CD8-positive, alpha-beta memory T cell (primary cell): ENCODE measurements around the gene ARMH1. TPM values are rescaled to one million over a fixed set of nuclear protein-coding genes. Genes with fewer than 3 reads are reported as not detected.
A peak's percentile ranks its signal among the peaks of the same experiment; 100 is the strongest.
"Not testable (repeated sequence)": the region's sequence is repeated elsewhere in the genome, so short reads cannot be mapped to it uniquely, and the experiment has no call there.

Experiments
- CTCF ChIA-PET: fragments of 350-600 bp; sonication (Branson Sonifier 250); formaldehyde crosslinking; loops from one replicate; lab custom pipeline; 2021; ENCODE audit warnings: antibody characterized with exemption; lab: Charles Lee
- POLR2A ChIA-PET: fragments of 350-600 bp; sonication (Branson Sonifier 250); formaldehyde crosslinking; loops from one replicate; lab custom pipeline; 2021; ENCODE audit warnings: antibody characterized with exemption; lab: Charles Lee
- DNase-seq, 5 donors: peaks; one replicate each; pipeline versions ENCODE4 v3.0.0 to v3.0.0-alpha.2; 2020 to 2022; ENCODE audit warnings: mixed read lengths in 1 of 5
- H3K27ac ChIP-seq: one replicate; pipeline ENCODE4 v1.7.0; 2013; ENCODE audit warnings: low read depth, mild to moderate bottlenecking, low read length, moderate library complexity
- H3K27me3 ChIP-seq: 2 replicates; pipeline ENCODE4 v1.7.0; 2013; ENCODE audit warnings: low read length, mild to moderate bottlenecking; ENCODE audit not compliant: insufficient read depth, poor library complexity, severe bottlenecking
- H3K36me3 ChIP-seq: 2 replicates; pipeline ENCODE4 v1.7.0; 2013; ENCODE audit warnings: mild to moderate bottlenecking, low read length, moderate library complexity; ENCODE audit not compliant: insufficient read depth
- H3K4me1 ChIP-seq: 2 replicates; pipeline ENCODE4 v1.7.0; 2013; ENCODE audit warnings: mild to moderate bottlenecking, low read length, moderate library complexity; ENCODE audit not compliant: insufficient read depth
- H3K4me3 ChIP-seq: 2 replicates; pipeline ENCODE4 v1.7.0; 2013; ENCODE audit warnings: mild to moderate bottlenecking, low read length
- H3K9me3 ChIP-seq: 2 replicates; pipeline ENCODE4 v1.7.0; 2013; ENCODE audit warnings: mild to moderate bottlenecking, low read length
- H3K27ac Mint-ChIP-seq, 8 donors: one replicate each; pipeline ENCODE4 v1.8.0; 2020 to 2021; ENCODE audit warnings: mixed read lengths in 8 of 8, mild to moderate bottlenecking in 6 of 8, inconsistent platforms in 3 of 8, moderate library complexity in 3 of 8
- H3K27me3 Mint-ChIP-seq, 2 donors: one replicate each; pipeline ENCODE4 v1.8.0; 2020 to 2021; ENCODE audit warnings: mixed read lengths in 2 of 2, mild to moderate bottlenecking in 1 of 2, moderate library complexity in 1 of 2
- H3K36me3 Mint-ChIP-seq, 3 donors: one replicate each; pipeline ENCODE4 v1.8.0; 2020 to 2021; ENCODE audit warnings: mixed read lengths in 3 of 3, inconsistent platforms in 1 of 3, mild to moderate bottlenecking in 1 of 3
- H3K4me1 Mint-ChIP-seq, 3 donors: one replicate each; pipeline ENCODE4 v1.8.0; 2020 to 2021; ENCODE audit warnings: mixed read lengths in 3 of 3, inconsistent platforms in 1 of 3, mild to moderate bottlenecking in 1 of 3
- H3K4me3 Mint-ChIP-seq, 7 donors: one replicate each; pipeline ENCODE4 v1.8.0; 2020 to 2021; ENCODE audit warnings: mixed read lengths in 7 of 7, mild to moderate bottlenecking in 6 of 7, moderate library complexity in 4 of 7, inconsistent platforms in 2 of 7
- H3K9me3 Mint-ChIP-seq, 5 donors: one replicate each; pipeline ENCODE4 v1.8.0; 2020 to 2022; ENCODE audit warnings: mixed read lengths in 5 of 5, mild to moderate bottlenecking in 3 of 5, moderate library complexity in 2 of 5, inconsistent platforms in 1 of 5
- polyA plus RNA-seq: library from polyadenylated mRNA; unstranded; fragments of 300-500 nt; fragmentation: Illumina TruSeq; gene quantifications from one replicate; pipeline ENCODE4 v1.2.3, GENCODE V29; 2021
- total RNA-seq, 2 experiments: library from RNA; stranded (reverse); gene quantifications; one replicate each; pipeline ENCODE4 v1.2.3, GENCODE V29; 2021

Gene ARMH1
- total and polyA plus RNA-seq, 3 experiments from 2014 or later, result 21.1 to 38.0 (median 33.3) TPM

DNA sequence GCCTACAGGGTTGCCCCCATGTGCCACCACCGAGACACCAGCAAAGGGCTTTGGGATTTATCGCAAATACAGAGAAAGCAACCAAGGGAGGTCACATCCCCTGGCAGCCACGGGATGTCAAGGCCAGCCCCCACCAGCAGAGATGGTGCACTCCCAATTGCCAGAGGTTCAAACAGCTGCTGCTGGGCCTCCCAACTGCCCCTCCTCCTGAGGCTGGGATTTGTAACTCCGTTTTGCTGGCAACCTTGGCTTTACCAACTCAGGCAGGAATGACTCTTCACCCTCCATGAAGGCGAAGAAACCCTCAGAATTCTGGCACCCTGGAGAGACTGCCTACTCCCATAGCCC is 11.9 kb upstream of the ARMH1 start:
- H3K4me1 ChIP-seq, result peaks cover 8% of the 10 kb centered on the region
- H3K27ac ChIP-seq, result no peak overlapping the region
- Mint-ChIP-seq H3K27ac (no peak overlapping the region), H3K27me3 (no peaks in the 10 kb centered on the region), H3K4me1 (peaks cover 10 to 14% (median 10%) of the 10 kb centered on the region in 3 donors), H3K4me3 (no peak overlapping the region), H3K36me3 (peaks cover 0 to 1% (median 0%) of the 10 kb centered on the region in 3 donors), H3K9me3 (no peaks in the 10 kb centered on the region)
- H3K36me3 ChIP-seq, result no peaks in the 10 kb centered on the region
- H3K27me3 ChIP-seq, result no peaks in the 10 kb centered on the region
- DNase-seq, result no peak
- no peaks in the 10 kb centered on the region for H3K9me3 ChIP-seq
- CTCF ChIA-PET, result interaction anchor here (3.2 kb wide), 1 partner anchor 10 kb away, joined by 17 read pairs; no protein-coding TSS in a partner anchor
- no peak overlapping the region for H3K4me3 ChIP-seq
- POLR2A ChIA-PET, result no interaction called here

DNA sequence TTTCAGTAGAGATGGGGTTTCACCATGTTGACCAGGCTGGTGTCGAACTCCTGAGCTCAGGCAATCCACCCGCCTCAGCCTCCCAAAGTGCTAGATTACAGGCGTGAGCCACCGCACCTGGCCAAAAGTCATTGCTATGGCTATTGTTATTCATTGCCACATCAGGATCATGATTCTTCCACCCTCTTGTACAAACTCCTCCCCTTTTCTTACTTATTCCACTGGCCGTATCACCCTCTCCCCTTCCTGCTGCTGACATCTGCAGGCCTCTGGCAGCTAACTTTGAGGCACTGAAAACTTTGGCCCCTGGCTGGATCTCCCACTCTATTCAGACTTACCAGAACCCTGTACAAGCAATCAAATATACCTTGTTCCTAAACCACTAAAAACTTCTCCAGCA is 11.1 kb upstream of the ARMH1 start:
- no peaks in the 10 kb centered on the region for H3K27me3 Mint-ChIP-seq
- Histone ChIP-seq H3K27ac (no peak overlapping the region), H3K27me3 (no peaks in the 10 kb centered on the region), H3K9me3 (no peaks in the 10 kb centered on the region), H3K4me1 (peaks cover 8% of the 10 kb centered on the region), H3K36me3 (no peaks in the 10 kb centered on the region), H3K4me3 (no peak overlapping the region)
- no peak overlapping the region for H3K4me3 Mint-ChIP-seq
- DNase-seq, result no peak
- ChIA-PET POLR2A (no interaction called here), CTCF (interaction anchor here (1.3 to 3.2 kb wide), 2 partner anchors 9 to 11 kb away, joined by 4 to 17 read pairs; no protein-coding TSS in a partner anchor)
- no peaks in the 10 kb centered on the region for H3K9me3 Mint-ChIP-seq
- H3K4me1 Mint-ChIP-seq, result peaks cover 10 to 14% (median 10%) of the 10 kb centered on the region in 3 donors
- peaks cover 0 to 1% (median 0%) of the 10 kb centered on the region in 3 donors for H3K36me3 Mint-ChIP-seq
- no peak overlapping the region for H3K27ac Mint-ChIP-seq

DNA sequence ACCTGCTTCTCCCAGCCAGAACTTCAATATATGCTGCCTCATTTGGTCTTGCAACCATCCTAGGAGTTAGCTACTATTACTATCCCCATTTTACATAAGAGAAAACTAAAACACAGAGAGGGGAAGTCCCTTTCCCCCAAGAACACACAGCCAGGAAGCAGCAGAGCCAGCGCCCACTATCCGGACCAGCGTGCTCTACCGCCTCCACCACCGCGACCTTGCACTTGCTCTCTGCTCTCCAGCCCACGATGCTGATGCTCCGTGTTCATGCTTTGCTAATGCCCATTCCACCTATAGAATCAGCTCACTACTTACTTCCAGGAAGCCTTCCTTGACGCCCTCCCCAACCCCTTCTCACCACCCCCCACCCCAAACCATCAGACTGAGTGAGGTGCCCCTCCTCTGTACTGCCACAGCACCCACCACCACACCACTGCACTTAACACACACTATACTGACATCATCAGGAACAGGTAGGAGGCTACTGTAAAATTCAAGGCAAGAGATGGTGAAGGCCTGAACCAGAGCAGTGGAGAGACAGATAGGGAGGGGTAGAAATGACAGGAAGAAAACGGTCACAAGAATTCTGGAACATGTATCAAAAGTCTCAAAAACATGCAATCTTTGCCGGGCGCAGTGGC is 9.7 kb upstream of the ARMH1 start:
- Mint-ChIP-seq H3K27me3 (no peaks in the 10 kb centered on the region), H3K36me3 (peaks cover 0 to 1% (median 0%) of the 10 kb centered on the region in 3 donors), H3K4me1 (peaks cover 10 to 14% (median 10%) of the 10 kb centered on the region in 3 donors), H3K9me3 (no peaks in the 10 kb centered on the region), H3K27ac (peak overlapping the region in 7 of 8 donors; percentile 3 to 58 (median 48)), H3K4me3 (peak overlapping the region in 4 of 7 donors; percentile 3 to 36 (median 22))
- Histone ChIP-seq H3K27me3 (no peaks in the 10 kb centered on the region), H3K27ac (no peak overlapping the region), H3K9me3 (no peaks in the 10 kb centered on the region), H3K36me3 (no peaks in the 10 kb centered on the region), H3K4me1 (peaks cover 8% of the 10 kb centered on the region), H3K4me3 (no peak overlapping the region)
- CTCF ChIA-PET, result interaction anchor here (1.3 to 3.2 kb wide), 2 partner anchors 10 to 13 kb away, joined by 4 to 17 read pairs; no protein-coding TSS in a partner anchor
- no peak for DNase-seq
- POLR2A ChIA-PET, result interaction anchor here (1.1 to 1.5 kb wide), 2 partner anchors 9 to 33 kb away, joined by 4 read pairs; no protein-coding TSS in a partner anchor

DNA sequence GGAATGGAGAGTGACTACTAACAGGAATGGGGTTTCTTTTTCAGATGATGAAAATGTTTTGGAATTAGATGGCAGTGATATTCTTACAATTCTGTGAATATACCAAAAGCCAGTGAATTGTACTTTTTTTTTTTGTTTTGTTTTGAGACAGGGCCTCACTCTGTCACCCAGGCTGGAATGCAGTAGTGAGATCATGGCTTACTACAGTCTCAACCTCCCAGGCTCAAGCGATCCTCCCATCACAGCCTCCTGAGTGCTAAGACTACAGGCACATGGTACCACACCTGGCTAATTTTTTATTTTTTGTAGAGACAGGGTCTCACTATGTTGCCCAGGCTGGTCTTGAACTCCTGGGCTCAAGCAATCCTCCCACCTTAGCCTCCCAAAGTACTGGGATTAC is 7.8 kb upstream of the ARMH1 start:
- H3K4me3 ChIP-seq, H3K4me3 Mint-ChIP-seq, POLR2A ChIA-PET, H3K4me1 ChIP-seq, H3K36me3 ChIP-seq, H3K27me3 Mint-ChIP-seq, H3K27ac ChIP-seq, H3K27me3 ChIP-seq, H3K27ac Mint-ChIP-seq, DNase-seq, CTCF ChIA-PET, H3K36me3 Mint-ChIP-seq, H3K9me3 ChIP-seq, H3K9me3 Mint-ChIP-seq: not testable (repeated sequence)
- H3K4me1 Mint-ChIP-seq, result peaks cover 10 to 14% (median 10%) of the 10 kb centered on the region in 3 donors

GRCh38 chr1:44670751-44671640 is 3.5 kb upstream of the ARMH1 start:
- no peaks in the 10 kb centered on the region for H3K9me3 ChIP-seq
- no peak overlapping the region for H3K27ac ChIP-seq

GRCh38 chr1:44672254-44672955 is 2.1 kb upstream of the ARMH1 start:
- H3K4me1 ChIP-seq, result peaks cover 13% of the 10 kb centered on the region
- Mint-ChIP-seq H3K27ac (peak overlapping the region in 5 of 8 donors; percentile 10 to 59 (median 33)), H3K27me3 (no peaks in the 10 kb centered on the region), H3K4me1 (peaks cover 17 to 26% (median 25%) of the 10 kb centered on the region in 3 donors), H3K36me3 (peaks cover 0 to 4% (median 0%) of the 10 kb centered on the region in 3 donors), H3K4me3 (peak overlapping the region in 6 of 7 donors; percentile 11 to 91 (median 86)), H3K9me3 (no peaks in the 10 kb centered on the region)
- no peak overlapping the region for H3K27ac ChIP-seq
- ChIA-PET POLR2A (interaction anchor here (0.6 kb wide), 1 partner anchor 906 kb away, joined by 4 read pairs; no protein-coding TSS in a partner anchor), CTCF (interaction anchor here (0.9 to 4.9 kb wide), 2 partner anchors 20 to 25 kb away, joined by 3 to 33 read pairs; no protein-coding TSS in a partner anchor)
- H3K9me3 ChIP-seq, result no peaks in the 10 kb centered on the region
- H3K36me3 ChIP-seq, result no peaks in the 10 kb centered on the region
- no peaks in the 10 kb centered on the region for H3K27me3 ChIP-seq
- no peak for DNase-seq
- H3K4me3 ChIP-seq, result no peak overlapping the region

More at GRCh38 chr1:44670751-44671640, 3.5 kb upstream of the ARMH1 start:
- Mint-ChIP-seq H3K27ac (no peak overlapping the region), H3K36me3 (peaks cover 0 to 4% (median 0%) of the 10 kb centered on the region in 3 donors), H3K4me3 (no peak overlapping the region), H3K27me3 (no peaks in the 10 kb centered on the region), H3K4me1 (peaks cover 17 to 26% (median 25%) of the 10 kb centered on the region in 3 donors), H3K9me3 (no peaks in the 10 kb centered on the region)
- DNase-seq, result no peak
- ChIA-PET CTCF (no interaction called here), POLR2A (no interaction called here)
- Histone ChIP-seq H3K27me3 (no peaks in the 10 kb centered on the region), H3K4me3 (no peak overlapping the region), H3K4me1 (peaks cover 13% of the 10 kb centered on the region), H3K36me3 (no peaks in the 10 kb centered on the region)

- DNase-seq, result no peak
- H3K27me3 Mint-ChIP-seq, result no peaks in the 10 kb centered on the region
- ChIA-PET POLR2A (interaction anchor here (0.6 to 2.5 kb wide), 5 partner anchors 9 to 905 kb away, joined by 4 to 19 read pairs (median 5); no protein-coding TSS in a partner anchor), CTCF (interaction anchor here (1.5 to 4.9 kb wide), 3 partner anchors 21 to 820 kb away, joined by 5 to 33 read pairs (median 5); no protein-coding TSS in a partner anchor)
- Histone ChIP-seq H3K27me3 (no peaks in the 10 kb centered on the region), H3K27ac (peak overlapping the region; percentile 93), H3K36me3 (no peaks in the 10 kb centered on the region), H3K4me1 (peaks cover 13% of the 10 kb centered on the region), H3K9me3 (no peaks in the 10 kb centered on the region), H3K4me3 (peak overlapping the region; percentile 90)
- peaks cover 0 to 4% (median 0%) of the 10 kb centered on the region in 3 donors for H3K36me3 Mint-ChIP-seq
- peak overlapping the region; percentile 83 to 96 (median 90) for H3K4me3 Mint-ChIP-seq
- H3K4me1 Mint-ChIP-seq, result peaks cover 17 to 26% (median 25%) of the 10 kb centered on the region in 3 donors
- no peaks in the 10 kb centered on the region for H3K9me3 Mint-ChIP-seq
- peak overlapping the region in 7 of 8 donors; percentile 85 to 98 (median 91) for H3K27ac Mint-ChIP-seq
These were observed 1.4 kb upstream of the ARMH1 start for GRCh38 chr1:44672961-44673674.
